ENCODE measurements around the gene ZNF214. TPM values are rescaled to one million over a fixed set of nuclear protein-coding genes. Genes with fewer than 3 reads are reported as not detected.
"Not testable (repeated sequence)": the region's sequence is repeated elsewhere in the genome, so short reads cannot be mapped to it uniquely, and the experiment has no call there.

Gene ZNF214
- total and polyA plus RNA-seq, 3 donors from 2014 or later: 7.3 to 9.9 (median 8.2) TPM

GRCh38 chr11:6986487-6986886, 33.7 kb downstream of the ZNF214 start:
- intact Hi-C loops (cut with DNase I; ENCODE audit: low total_unique reads): no loop called here
- Histone ChIP-seq H3K4me3 (no peak overlapping the region), H3K27me3 (no peaks in the 10 kb centered on the region), H3K27ac (no peak overlapping the region), H3K4me1 (no peaks in the 10 kb centered on the region), H3K9me3 (no peaks in the 10 kb centered on the region), H3K36me3 (ENCODE audit: low read depth, missing control alignments) (no peaks in the 10 kb centered on the region)
- no peak for TF ChIP-seq POLR2A (IDR thresholded peaks at IDR 0.05)
- TF ChIP-seq, protein P1, sequence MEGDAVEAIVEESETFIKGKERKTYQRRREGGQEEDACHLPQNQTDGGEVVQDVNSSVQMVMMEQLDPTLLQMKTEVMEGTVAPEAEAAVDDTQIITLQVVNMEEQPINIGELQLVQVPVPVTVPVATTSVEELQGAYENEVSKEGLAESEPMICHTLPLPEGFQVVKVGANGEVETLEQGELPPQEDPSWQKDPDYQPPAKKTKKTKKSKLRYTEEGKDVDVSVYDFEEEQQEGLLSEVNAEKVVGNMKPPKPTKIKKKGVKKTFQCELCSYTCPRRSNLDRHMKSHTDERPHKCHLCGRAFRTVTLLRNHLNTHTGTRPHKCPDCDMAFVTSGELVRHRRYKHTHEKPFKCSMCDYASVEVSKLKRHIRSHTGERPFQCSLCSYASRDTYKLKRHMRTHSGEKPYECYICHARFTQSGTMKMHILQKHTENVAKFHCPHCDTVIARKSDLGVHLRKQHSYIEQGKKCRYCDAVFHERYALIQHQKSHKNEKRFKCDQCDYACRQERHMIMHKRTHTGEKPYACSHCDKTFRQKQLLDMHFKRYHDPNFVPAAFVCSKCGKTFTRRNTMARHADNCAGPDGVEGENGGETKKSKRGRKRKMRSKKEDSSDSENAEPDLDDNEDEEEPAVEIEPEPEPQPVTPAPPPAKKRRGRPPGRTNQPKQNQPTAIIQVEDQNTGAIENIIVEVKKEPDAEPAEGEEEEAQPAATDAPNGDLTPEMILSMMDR (IDR thresholded peaks at IDR 0.05): no peak
- 75 to 76% methylated on average over 1 of the region's 1 CpG for WGBS, 2 donors
- no peak for DNase-seq

DNA sequence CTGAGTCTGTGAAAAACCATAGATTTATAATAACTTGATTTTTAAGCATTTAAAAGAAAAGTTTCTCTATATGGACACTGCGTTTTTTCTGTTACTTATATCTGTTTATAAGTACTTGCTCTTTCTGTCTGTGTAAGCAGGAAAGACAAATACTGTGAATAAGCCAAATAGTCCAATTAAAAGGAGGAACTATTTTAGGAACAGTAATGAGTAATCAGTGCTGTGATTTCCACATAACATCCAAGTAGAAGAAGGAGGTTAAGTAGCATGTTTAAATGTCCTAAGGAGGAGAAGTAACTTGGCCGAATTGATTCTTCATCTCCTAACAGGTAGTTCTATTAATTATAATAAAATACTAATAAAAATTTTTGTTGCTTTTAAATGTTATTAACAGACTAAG, 40.8 kb downstream of the ZNF214 start:
- H3K27ac ChIP-seq: no peak overlapping the region
- H3K4me3 ChIP-seq: no peak overlapping the region
- H3K27me3 ChIP-seq: no peaks in the 10 kb centered on the region
- no peaks in the 10 kb centered on the region for H3K36me3 ChIP-seq (ENCODE audit: low read depth, missing control alignments)
- no peaks in the 10 kb centered on the region for H3K9me3 ChIP-seq
- DNase-seq: no peak
- TF ChIP-seq, protein P1 (IDR thresholded peaks at IDR 0.05): no peak
- TF ChIP-seq POLR2A (IDR thresholded peaks at IDR 0.05): no peak
- no peaks in the 10 kb centered on the region for H3K4me1 ChIP-seq
- 82 to 91% methylated on average over 2 of the region's 2 CpGs for WGBS, 2 donors
- intact Hi-C loops (cut with DNase I; ENCODE audit: low total_unique reads): no loop called here

GRCh38 chr11:6969854-6970253, 50.3 kb downstream of the ZNF214 start:
- H3K4me3 ChIP-seq; H3K9me3 ChIP-seq; H3K27ac ChIP-seq; H3K36me3 ChIP-seq (ENCODE audit: low read depth, missing control alignments); DNase-seq; H3K27me3 ChIP-seq; intact Hi-C loops (cut with DNase I; ENCODE audit: low total_unique reads); H3K4me1 ChIP-seq: not testable (repeated sequence)
- 61 to 69% methylated on average over 4 of the region's 4 CpGs for WGBS, 2 donors

GRCh38 chr11:6968816-6969215, 51.3 kb downstream of the ZNF214 start:
- no peak overlapping the region for H3K27ac ChIP-seq
- no peak for TF ChIP-seq POLR2A (IDR thresholded peaks at IDR 0.05)
- TF ChIP-seq, protein P1 (IDR thresholded peaks at IDR 0.05): no peak
- 86 to 100% methylated on average over 1 of the region's 1 CpG for WGBS, 2 donors
- no peak for DNase-seq
- no peaks in the 10 kb centered on the region for H3K36me3 ChIP-seq (ENCODE audit: low read depth, missing control alignments)
- H3K4me1 ChIP-seq: no peaks in the 10 kb centered on the region
- intact Hi-C loops (cut with DNase I; ENCODE audit: low total_unique reads): no loop called here
- H3K4me3 ChIP-seq: no peak overlapping the region
- no peaks in the 10 kb centered on the region for H3K27me3 ChIP-seq
- no peaks in the 10 kb centered on the region for H3K9me3 ChIP-seq

DNA sequence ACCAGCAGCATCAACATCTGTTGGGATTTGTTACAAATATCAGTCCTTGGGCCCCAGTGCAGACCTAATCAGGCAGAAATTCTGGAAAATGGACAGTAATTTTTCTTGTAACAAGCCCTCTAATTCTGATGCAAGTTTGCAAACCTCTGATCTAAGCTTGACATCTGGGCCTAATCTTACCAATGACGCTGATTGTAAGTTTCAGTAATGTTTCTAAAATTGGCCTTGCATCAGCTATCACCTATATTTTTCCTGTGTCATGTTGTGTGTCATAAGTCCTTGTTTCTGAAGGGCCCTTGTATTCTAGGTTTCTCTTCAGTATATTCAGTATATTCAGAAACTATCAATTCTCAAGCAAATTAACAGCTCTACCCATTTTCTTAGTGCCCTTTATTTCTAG, 57.5 kb downstream of the ZNF214 start:
- Histone ChIP-seq H3K4me3 (no peak overlapping the region), H3K27ac (no peak overlapping the region), H3K4me1 (no peaks in the 10 kb centered on the region), H3K27me3 (no peaks in the 10 kb centered on the region), H3K36me3 (ENCODE audit: low read depth, missing control alignments) (no peaks in the 10 kb centered on the region), H3K9me3 (no peaks in the 10 kb centered on the region)
- no peak for TF ChIP-seq POLR2A (IDR thresholded peaks at IDR 0.05)
- no peak for DNase-seq
- intact Hi-C loops (cut with DNase I; ENCODE audit: low total_unique reads): no loop called here
- WGBS, 2 donors: 86 to 90% methylated on average over 1 of the region's 1 CpG

DNA sequence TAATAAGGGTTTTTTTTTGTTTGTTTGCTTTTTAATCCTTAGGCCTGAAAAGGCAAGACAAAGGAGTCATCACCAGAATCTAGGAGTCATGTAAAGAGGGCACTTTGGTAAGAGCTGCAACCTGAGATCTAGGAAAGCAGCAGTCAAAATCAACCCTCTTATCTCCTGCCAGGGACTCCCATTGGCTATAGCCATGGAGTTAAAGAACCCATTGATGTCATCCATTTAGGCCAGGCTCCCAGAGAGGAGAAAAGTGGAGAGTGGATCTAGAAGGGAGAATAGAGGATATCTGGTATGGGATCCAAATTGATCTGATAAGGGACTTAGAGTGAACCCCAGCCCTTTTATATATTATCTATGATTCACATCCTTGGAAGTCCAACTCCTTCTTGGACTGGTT, 58.0 kb downstream of the ZNF214 start:
- no peak for DNase-seq
- Histone ChIP-seq H3K4me3 (no peak overlapping the region), H3K4me1 (no peaks in the 10 kb centered on the region), H3K9me3 (no peaks in the 10 kb centered on the region), H3K27me3 (no peaks in the 10 kb centered on the region), H3K36me3 (ENCODE audit: low read depth, missing control alignments) (no peaks in the 10 kb centered on the region), H3K27ac (no peak overlapping the region)
- TF ChIP-seq, protein P1 (IDR thresholded peaks at IDR 0.05): no peak
- intact Hi-C loops (cut with DNase I; ENCODE audit: low total_unique reads): no loop called here

GRCh38 chr11:6954248-6954647, 65.9 kb downstream of the ZNF214 start:
- H3K36me3 ChIP-seq (ENCODE audit: low read depth, missing control alignments); DNase-seq; H3K4me3 ChIP-seq; H3K27me3 ChIP-seq; intact Hi-C loops (cut with DNase I; ENCODE audit: low total_unique reads); H3K9me3 ChIP-seq; H3K4me1 ChIP-seq; H3K27ac ChIP-seq: not testable (repeated sequence)
- WGBS, 2 donors: 95 to 100% methylated on average over 8 to 9 of the region's 10 CpGs
